ENCODE measurements around the gene CDSN.
A peak's percentile ranks its signal among the peaks of the same experiment; 100 is the strongest.
"Not testable (repeated sequence)": the region's sequence is repeated elsewhere in the genome, so short reads cannot be mapped to it uniquely, and the experiment has no call there.

CDSN gene

GRCh38 chr6:31079656-31080261 is 40.5 kb downstream of the CDSN start:
- Histone ChIP-seq H3K4me1 (ENCODE audit: insufficient read depth, low read length) (peaks cover 3% of the 10 kb centered on the region), H3K9me3 (ENCODE audit: low read length) (no peaks in the 10 kb centered on the region), H3K27me3 (ENCODE audit: insufficient read depth, low read length) (peaks cover 2% of the 10 kb centered on the region), H3K4me3 (ENCODE audit: low read length) (peak overlapping the region; percentile 20), H3K36me3 (ENCODE audit: insufficient read depth, low read length) (no peaks in the 10 kb centered on the region), H2AFZ (ENCODE audit: low read depth, low read length) (peak overlapping the region; percentile 18)

- no peaks in the 10 kb centered on the region for H3K36me3 ChIP-seq (ENCODE audit: insufficient read depth, low read length)
- peaks cover 11% of the 10 kb centered on the region for H3K4me1 ChIP-seq (ENCODE audit: insufficient read depth, low read length)
- H3K4me3 ChIP-seq (ENCODE audit: low read length), result no peak overlapping the region
- H3K27me3 ChIP-seq (ENCODE audit: insufficient read depth, low read length), result peaks cover 2% of the 10 kb centered on the region
- H2AFZ ChIP-seq (ENCODE audit: low read depth, low read length), result no peak overlapping the region
- H3K9me3 ChIP-seq (ENCODE audit: low read length), result no peaks in the 10 kb centered on the region
These were observed 43.6 kb downstream of the CDSN start for GRCh38 chr6:31076611-31077010.

- Histone ChIP-seq H2AFZ (ENCODE audit: low read depth, low read length) (no peak overlapping the region), H3K9me3 (ENCODE audit: low read length) (no peaks in the 10 kb centered on the region), H3K4me1 (ENCODE audit: insufficient read depth, low read length) (peaks cover 15% of the 10 kb centered on the region), H3K4me3 (ENCODE audit: low read length) (no peak overlapping the region), H3K27me3 (ENCODE audit: insufficient read depth, low read length) (peaks cover 2% of the 10 kb centered on the region), H3K36me3 (ENCODE audit: insufficient read depth, low read length) (no peaks in the 10 kb centered on the region)
These were observed 44.7 kb downstream of the CDSN start for GRCh38 chr6:31075528-31075927.

- Histone ChIP-seq H3K36me3 (ENCODE audit: insufficient read depth, low read length) (no peaks in the 10 kb centered on the region), H3K4me3 (ENCODE audit: low read length) (no peak overlapping the region), H3K27me3 (ENCODE audit: insufficient read depth, low read length) (peaks cover 2% of the 10 kb centered on the region), H3K4me1 (ENCODE audit: insufficient read depth, low read length) (peaks cover 23% of the 10 kb centered on the region), H3K9me3 (ENCODE audit: low read length) (no peaks in the 10 kb centered on the region), H2AFZ (ENCODE audit: low read depth, low read length) (no peak overlapping the region)
These were observed 45.8 kb downstream of the CDSN start for GRCh38 chr6:31074401-31074800.

GRCh38 chr6:31070711-31071197 is 49.5 kb downstream of the CDSN start:
- Histone ChIP-seq H3K27me3 (ENCODE audit: insufficient read depth, low read length) (no peaks in the 10 kb centered on the region), H3K4me1 (ENCODE audit: insufficient read depth, low read length) (peaks cover 32% of the 10 kb centered on the region), H3K9me3 (ENCODE audit: low read length) (no peaks in the 10 kb centered on the region), H3K36me3 (ENCODE audit: insufficient read depth, low read length) (no peaks in the 10 kb centered on the region), H3K4me3 (ENCODE audit: low read length) (no peak overlapping the region), H2AFZ (ENCODE audit: low read depth, low read length) (no peak overlapping the region)

GRCh38 chr6:31068669-31069340 is 51.4 kb downstream of the CDSN start:
- Histone ChIP-seq H3K4me1 (ENCODE audit: insufficient read depth, low read length) (peaks cover 32% of the 10 kb centered on the region), H3K9me3 (ENCODE audit: low read length) (no peaks in the 10 kb centered on the region), H3K36me3 (ENCODE audit: insufficient read depth, low read length) (no peaks in the 10 kb centered on the region), H3K27me3 (ENCODE audit: insufficient read depth, low read length) (no peaks in the 10 kb centered on the region), H3K4me3 (ENCODE audit: low read length) (no peak overlapping the region), H2AFZ (ENCODE audit: low read depth, low read length) (no peak overlapping the region)

- H3K4me1 ChIP-seq (ENCODE audit: insufficient read depth, low read length), result peaks cover 32% of the 10 kb centered on the region
- not testable (repeated sequence) for H3K27me3 ChIP-seq (ENCODE audit: insufficient read depth, low read length); H2AFZ ChIP-seq (ENCODE audit: low read depth, low read length); H3K9me3 ChIP-seq (ENCODE audit: low read length); H3K36me3 ChIP-seq (ENCODE audit: insufficient read depth, low read length); H3K4me3 ChIP-seq (ENCODE audit: low read length)
These were observed 52.2 kb downstream of the CDSN start for GRCh38 chr6:31067891-31068668.

- H3K36me3 ChIP-seq (ENCODE audit: insufficient read depth, low read length); H2AFZ ChIP-seq (ENCODE audit: low read depth, low read length); H3K4me3 ChIP-seq (ENCODE audit: low read length); H3K27me3 ChIP-seq (ENCODE audit: insufficient read depth, low read length); H3K9me3 ChIP-seq (ENCODE audit: low read length): not testable (repeated sequence)
- peaks cover 25% of the 10 kb centered on the region for H3K4me1 ChIP-seq (ENCODE audit: insufficient read depth, low read length)
These were observed 53.2 kb downstream of the CDSN start for GRCh38 chr6:31067028-31067427.

GRCh38 chr6:31065556-31065955 is 54.7 kb downstream of the CDSN start:
- Histone ChIP-seq H3K27me3 (ENCODE audit: insufficient read depth, low read length) (no peaks in the 10 kb centered on the region), H3K36me3 (ENCODE audit: insufficient read depth, low read length) (no peaks in the 10 kb centered on the region), H3K4me3 (ENCODE audit: low read length) (no peak overlapping the region)

More at GRCh38 chr6:31065556-31065955, 54.7 kb downstream of the CDSN start:
- Histone ChIP-seq H3K9me3 (ENCODE audit: low read length) (no peaks in the 10 kb centered on the region), H2AFZ (ENCODE audit: low read depth, low read length) (no peak overlapping the region), H3K4me1 (ENCODE audit: insufficient read depth, low read length) (peaks cover 21% of the 10 kb centered on the region)

All from neuron (in vitro differentiated cells).